WERI-Rb-1 (cell line): ENCODE data around the gene MYO15A.

ENCODE experiments used
- DNase-seq: peaks from one replicate; pipeline ENCODE4 v3.0.0-alpha.2; 2020
- H3K27ac ChIP-seq: fragments of 250-450 bp; sonication (Bioruptor Pico); 2 replicates; pipeline ENCODE4 v1.5.1; 2020; ENCODE audit warnings: mild to moderate bottlenecking, moderate library complexity
- H3K27me3 ChIP-seq: fragments of 250-450 bp; sonication (Bioruptor Pico); 2 replicates; pipeline ENCODE4 v1.5.1; 2021; ENCODE audit warnings: mild to moderate bottlenecking, low read depth, moderate library complexity; ENCODE audit not compliant: insufficient read depth, severe bottlenecking
- H3K36me3 ChIP-seq: fragments of 250-450 bp; sonication (Bioruptor Pico); 2 replicates; pipeline ENCODE4 v1.5.1; 2020; ENCODE audit warnings: mild to moderate bottlenecking, moderate library complexity
- H3K4me3 ChIP-seq: 2 replicates; pipeline ENCODE4 v1.5.1; 2011; ENCODE audit warnings: low read depth, mild to moderate bottlenecking, control low read depth, low read length
- H3K9me3 ChIP-seq: fragments of 250-450 bp; sonication (Bioruptor Pico); 2 replicates; pipeline ENCODE4 v1.5.1; 2021; ENCODE audit warnings: mild to moderate bottlenecking, moderate library complexity; ENCODE audit not compliant: severe bottlenecking
- TF ChIP-seq, protein P1 (sequence below): IDR thresholded peaks from 2 replicates; pipeline ENCODE4 v1.5.1; 2011; ENCODE audit warnings: low read depth, mild to moderate bottlenecking, control low read depth, inconsistent platforms, low read length

Gene MYO15A

DNA sequence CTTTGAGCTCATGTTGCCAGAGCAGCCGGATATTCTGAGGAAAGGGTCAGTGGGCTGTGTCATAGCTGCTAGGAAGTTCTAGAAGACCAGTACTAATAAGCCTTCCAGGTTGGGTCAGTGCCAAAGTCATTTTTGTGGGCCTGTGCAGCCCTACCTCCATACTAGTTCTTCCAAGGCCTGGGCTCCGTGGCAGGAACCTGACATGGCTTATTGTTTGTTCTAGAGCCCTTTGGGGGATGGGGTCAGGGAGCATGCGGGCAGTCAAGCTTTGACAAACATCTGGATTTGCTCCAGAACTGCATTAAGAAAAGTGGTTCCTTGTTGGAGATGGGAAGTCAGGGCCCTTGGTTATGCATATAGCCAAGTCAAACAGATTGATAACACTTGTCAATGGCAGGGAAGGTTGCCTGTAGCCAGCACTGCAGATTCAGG lies 82.7 kb downstream of the MYO15A start:
- Histone ChIP-seq H3K27me3 (no peaks in the 10 kb centered on the region), H3K4me3 (no peak overlapping the region), H3K9me3 (no peaks in the 10 kb centered on the region), H3K27ac (no peak overlapping the region), H3K36me3 (peaks cover 80% of the 10 kb centered on the region)
- TF ChIP-seq, protein P1, sequence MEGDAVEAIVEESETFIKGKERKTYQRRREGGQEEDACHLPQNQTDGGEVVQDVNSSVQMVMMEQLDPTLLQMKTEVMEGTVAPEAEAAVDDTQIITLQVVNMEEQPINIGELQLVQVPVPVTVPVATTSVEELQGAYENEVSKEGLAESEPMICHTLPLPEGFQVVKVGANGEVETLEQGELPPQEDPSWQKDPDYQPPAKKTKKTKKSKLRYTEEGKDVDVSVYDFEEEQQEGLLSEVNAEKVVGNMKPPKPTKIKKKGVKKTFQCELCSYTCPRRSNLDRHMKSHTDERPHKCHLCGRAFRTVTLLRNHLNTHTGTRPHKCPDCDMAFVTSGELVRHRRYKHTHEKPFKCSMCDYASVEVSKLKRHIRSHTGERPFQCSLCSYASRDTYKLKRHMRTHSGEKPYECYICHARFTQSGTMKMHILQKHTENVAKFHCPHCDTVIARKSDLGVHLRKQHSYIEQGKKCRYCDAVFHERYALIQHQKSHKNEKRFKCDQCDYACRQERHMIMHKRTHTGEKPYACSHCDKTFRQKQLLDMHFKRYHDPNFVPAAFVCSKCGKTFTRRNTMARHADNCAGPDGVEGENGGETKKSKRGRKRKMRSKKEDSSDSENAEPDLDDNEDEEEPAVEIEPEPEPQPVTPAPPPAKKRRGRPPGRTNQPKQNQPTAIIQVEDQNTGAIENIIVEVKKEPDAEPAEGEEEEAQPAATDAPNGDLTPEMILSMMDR = no peak
- no peak for DNase-seq

DNA sequence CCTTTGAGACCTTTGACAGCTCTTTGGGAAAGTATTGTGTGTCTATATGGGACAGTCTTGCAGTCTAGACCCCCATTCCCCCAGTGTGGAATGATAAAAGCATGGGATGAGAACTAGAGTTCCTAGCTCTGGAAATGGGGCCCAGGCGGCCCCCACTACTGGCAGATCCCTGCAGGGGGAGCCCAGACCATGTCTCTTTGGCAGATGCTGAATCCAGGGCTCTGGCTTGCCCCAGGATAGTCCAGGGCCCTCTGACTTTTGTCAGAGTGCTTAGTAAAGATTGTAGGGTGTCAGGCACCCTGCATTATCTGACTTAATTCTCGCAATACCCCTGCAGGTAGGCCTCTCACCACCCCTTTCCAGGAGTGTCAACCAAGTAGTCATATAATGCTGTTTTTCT lies 83.4 kb downstream of the MYO15A start:
- TF ChIP-seq, protein P1 = peak; percentile 27; the same call in 1 of the 2 replicates
- no peak overlapping the region for H3K4me3 ChIP-seq
- no peaks in the 10 kb centered on the region for H3K9me3 ChIP-seq
- peaks cover 80% of the 10 kb centered on the region for H3K36me3 ChIP-seq
- H3K27ac ChIP-seq = no peak overlapping the region
- H3K27me3 ChIP-seq = no peaks in the 10 kb centered on the region
- DNase-seq = no peak

DNA sequence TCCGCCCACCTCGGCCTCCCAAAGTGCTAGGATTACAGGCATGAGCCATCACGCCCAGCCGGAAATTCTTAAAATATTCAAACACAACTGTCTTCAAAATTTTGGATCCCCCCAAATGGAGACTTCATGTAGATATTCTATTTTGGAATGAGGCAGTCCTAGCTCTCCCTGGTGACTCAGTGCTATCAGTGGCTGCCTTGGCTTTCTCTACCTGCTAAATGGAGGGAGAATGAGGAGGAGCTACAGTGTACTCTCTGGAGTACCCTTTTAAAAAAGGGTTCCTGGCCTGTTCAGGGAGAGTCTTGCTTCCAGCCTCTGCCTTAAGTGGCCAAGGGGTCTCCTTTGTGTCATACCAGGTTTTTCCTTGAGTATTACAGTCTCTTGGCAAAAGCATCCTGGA lies 85.8 kb downstream of the MYO15A start:
- TF ChIP-seq, protein P1 = no peak
- no peak overlapping the region for H3K4me3 ChIP-seq
- no peak for DNase-seq
- H3K27ac ChIP-seq = no peak overlapping the region
- H3K27me3 ChIP-seq = no peaks in the 10 kb centered on the region
- H3K36me3 ChIP-seq = peaks cover 83% of the 10 kb centered on the region
- H3K9me3 ChIP-seq = no peaks in the 10 kb centered on the region

DNA sequence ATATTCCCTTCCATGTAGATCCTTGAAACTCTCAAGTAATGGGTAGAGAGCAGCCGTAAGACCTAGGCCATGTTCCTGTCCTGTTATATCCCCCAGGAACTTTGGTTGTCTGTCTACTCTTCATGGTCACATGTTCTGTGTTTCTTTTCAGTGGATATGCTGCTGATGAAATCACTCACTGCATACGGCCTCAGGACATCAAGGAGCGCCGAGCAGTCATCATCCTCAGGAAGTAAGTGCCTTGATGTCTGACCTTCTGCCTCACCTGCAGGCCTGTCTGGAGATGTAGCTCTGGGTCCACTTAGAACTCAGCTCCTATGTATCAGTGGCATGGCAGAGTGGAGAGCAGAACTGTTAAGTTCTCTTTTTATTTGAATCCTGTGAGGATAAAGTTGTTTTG lies 86.2 kb downstream of the MYO15A start:
- TF ChIP-seq, protein P1 = no peak
- no peaks in the 10 kb centered on the region for H3K9me3 ChIP-seq
- H3K27ac ChIP-seq = no peak overlapping the region
- H3K27me3 ChIP-seq = no peaks in the 10 kb centered on the region
- no peak overlapping the region for H3K4me3 ChIP-seq
- no peak for DNase-seq
- H3K36me3 ChIP-seq = peaks cover 83% of the 10 kb centered on the region

DNA sequence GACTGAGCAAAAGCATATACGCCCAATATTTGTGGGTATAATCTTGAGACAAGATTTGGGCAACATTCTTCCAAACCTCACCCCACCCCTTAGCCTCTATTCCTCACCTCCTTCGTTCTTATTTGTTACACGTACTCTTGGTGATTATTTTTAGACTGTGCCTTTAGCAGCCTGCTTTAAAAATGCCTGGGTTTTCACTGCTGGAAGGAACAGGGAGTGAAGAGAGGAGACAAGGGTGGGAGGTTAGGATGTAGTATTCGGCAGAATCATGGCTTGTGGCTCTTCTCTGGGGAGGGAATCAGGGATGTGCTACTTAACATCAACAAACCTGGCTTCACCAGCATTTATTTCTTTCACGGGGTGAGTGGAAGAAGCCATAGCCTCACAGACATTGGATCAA lies 86.7 kb downstream of the MYO15A start:
- no peak for DNase-seq
- TF ChIP-seq, protein P1 = no peak
- Histone ChIP-seq H3K27ac (no peak overlapping the region), H3K36me3 (peaks cover 81% of the 10 kb centered on the region), H3K9me3 (no peaks in the 10 kb centered on the region), H3K4me3 (no peak overlapping the region), H3K27me3 (no peaks in the 10 kb centered on the region)

DNA sequence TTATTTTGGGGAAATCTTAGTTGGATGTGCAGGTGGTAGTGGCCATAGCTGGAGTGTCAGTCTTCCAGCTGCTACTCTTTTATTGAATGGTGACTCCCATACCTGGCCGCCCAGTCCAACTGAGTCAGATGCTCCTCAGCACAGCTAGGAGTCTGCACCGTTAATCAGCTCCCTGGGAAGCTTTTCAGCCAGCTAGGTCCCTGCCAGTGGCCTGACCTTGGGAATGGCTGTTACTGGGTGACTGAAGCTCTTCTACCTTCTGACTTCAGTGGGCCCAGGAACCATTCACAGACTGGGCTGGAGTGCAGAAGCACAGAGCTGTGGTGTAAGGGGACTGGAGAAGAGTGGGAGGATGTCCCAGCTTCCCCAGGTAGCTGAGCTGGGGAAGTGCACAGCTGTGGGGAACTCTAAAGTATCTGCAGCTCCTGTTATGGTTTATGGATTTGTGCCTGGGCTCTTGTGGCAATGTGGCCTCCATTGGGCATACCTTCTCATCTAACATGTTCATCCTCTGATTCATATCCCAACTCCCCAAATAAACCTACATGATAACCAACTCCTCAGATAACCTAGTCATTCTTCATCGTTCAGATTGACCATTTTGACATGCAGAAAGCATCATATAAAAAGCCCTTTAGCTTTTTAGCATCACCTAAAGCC lies 89.1 kb downstream of the MYO15A start:
- TF ChIP-seq, protein P1 = no peak
- Histone ChIP-seq H3K27ac (no peak overlapping the region), H3K27me3 (no peaks in the 10 kb centered on the region), H3K9me3 (no peaks in the 10 kb centered on the region), H3K4me3 (no peak overlapping the region), H3K36me3 (peaks cover 78% of the 10 kb centered on the region)
- DNase-seq = no peak
